CD14-positive monocyte (primary cell): ENCODE measurements around the gene CRACDL. TPM values are rescaled to one million over a fixed set of nuclear protein-coding genes. Genes with fewer than 3 reads are reported as not detected.
A peak's percentile ranks its signal among the peaks of the same experiment; 100 is the strongest.

Experiments
- DNase-seq, 3 donors: peaks; one replicate each; pipeline ENCODE4 v3.0.0-alpha.2; 2011 to 2022
- H2AFZ ChIP-seq: 2 replicates; pipeline ENCODE4 v1.6.0; 2012; ENCODE audit warnings: mild to moderate bottlenecking, low read depth, low read length, inconsistent platforms; ENCODE audit not compliant: insufficient read depth, poor library complexity, severe bottlenecking
- H3K27ac ChIP-seq, 2 donors: 1 replicate in 1 of 2; 2 replicates in 1 of 2; pipeline ENCODE4 v1.5.1; 2012 to 2013; ENCODE audit warnings: low read length in 2 of 2, control low read depth in 1 of 2, inconsistent platforms in 1 of 2, low read depth in 1 of 2, mild to moderate bottlenecking in 1 of 2
- H3K27me3 ChIP-seq, 2 donors: one replicate each; pipeline versions ENCODE4 v1.6.0 to v1.6.1; 2011 to 2013; ENCODE audit warnings: low read length in 2 of 2; ENCODE audit not compliant: control insufficient read depth in 2 of 2, insufficient read depth in 2 of 2
- H3K36me3 ChIP-seq, 2 donors: replicated peaks in 1 of 2; 1 replicate in 1 of 2; 2 replicates in 1 of 2; pipeline versions ENCODE4 v1.5.1 to v1.6.1; 2012 to 2013; ENCODE audit warnings: low read length in 2 of 2, control low read depth in 1 of 2, inconsistent platforms in 1 of 2, mild to moderate bottlenecking in 1 of 2; ENCODE audit not compliant: insufficient read depth in 2 of 2, control insufficient read depth in 1 of 2
- H3K4me1 ChIP-seq, 2 donors: 1 replicate in 1 of 2; 2 replicates in 1 of 2; pipeline versions ENCODE4 v1.5.1 to v1.6.1; 2012 to 2013; ENCODE audit warnings: low read length in 2 of 2, control low read depth in 1 of 2, inconsistent platforms in 1 of 2, mild to moderate bottlenecking in 1 of 2, moderate library complexity in 1 of 2; ENCODE audit not compliant: insufficient read depth in 2 of 2, control insufficient read depth in 1 of 2
- H3K4me2 ChIP-seq: replicated peaks from 2 replicates; pipeline ENCODE3; 2012; ENCODE audit warnings: low read length, moderate library complexity, mild to moderate bottlenecking; ENCODE audit not compliant: poor library complexity, severe bottlenecking; ENCODE audit errors: extremely low read depth
- H3K4me3 ChIP-seq, 3 experiments: fragments of 200-600 bp in 1 of 3; sonication (generic) in 1 of 3; replicated peaks in 1 of 3; 1 replicate in 2 of 3; 2 replicates in 1 of 3; pipeline ENCODE4 v1.5.1; 2011 to 2013; ENCODE audit warnings: low read length in 3 of 3, mild to moderate bottlenecking in 3 of 3, control low read depth in 2 of 3, low read depth in 2 of 3, inconsistent platforms in 1 of 3, moderate library complexity in 1 of 3
- H3K79me2 ChIP-seq: 2 replicates; pipeline ENCODE4 v1.6.0; 2012; ENCODE audit warnings: mild to moderate bottlenecking, control low read depth, inconsistent platforms, low read length, moderate library complexity; ENCODE audit not compliant: insufficient read depth
- H3K9ac ChIP-seq: 2 replicates; pipeline ENCODE4 v1.6.0; 2017; ENCODE audit warnings: low read length, mild to moderate bottlenecking; ENCODE audit not compliant: insufficient read depth, poor library complexity, severe bottlenecking
- H3K9me3 ChIP-seq, 2 donors: replicated peaks in 1 of 2; 1 replicate in 1 of 2; 2 replicates in 1 of 2; pipeline versions ENCODE4 v1.5.1 to v1.6.1; 2012 to 2013; ENCODE audit warnings: low read length in 2 of 2, control low read depth in 1 of 2; ENCODE audit not compliant: control insufficient read depth in 1 of 2, insufficient read depth in 1 of 2
- H4K20me1 ChIP-seq: 2 replicates; pipeline ENCODE4 v1.6.0; 2012; ENCODE audit warnings: mild to moderate bottlenecking, low read length, control low read depth, moderate library complexity; ENCODE audit not compliant: insufficient read depth
- H3K27ac Mint-ChIP-seq, 7 donors: one replicate each; pipeline ENCODE4 v1.8.0; 2020; ENCODE audit warnings: mild to moderate bottlenecking in 7 of 7, mixed read lengths in 7 of 7, moderate library complexity in 6 of 7, inconsistent platforms in 2 of 7
- H3K27me3 Mint-ChIP-seq, 3 donors: one replicate each; pipeline ENCODE4 v1.8.0; 2021 to 2022; ENCODE audit warnings: low read depth in 3 of 3, mild to moderate bottlenecking in 3 of 3, mixed read lengths in 3 of 3, moderate library complexity in 3 of 3, inconsistent platforms in 1 of 3
- H3K36me3 Mint-ChIP-seq, 2 donors: one replicate each; pipeline ENCODE4 v1.8.0; 2020; ENCODE audit warnings: mixed read lengths in 2 of 2, inconsistent platforms in 1 of 2, mild to moderate bottlenecking in 1 of 2
- H3K4me1 Mint-ChIP-seq: one replicate; pipeline ENCODE4 v1.8.0; 2020; ENCODE audit warnings: mild to moderate bottlenecking, mixed read lengths
- H3K4me3 Mint-ChIP-seq, 2 donors: one replicate each; pipeline ENCODE4 v1.8.0; 2020; ENCODE audit warnings: mild to moderate bottlenecking in 2 of 2, mixed read lengths in 2 of 2, moderate library complexity in 1 of 2
- H3K9me3 Mint-ChIP-seq, 7 donors: one replicate each; pipeline ENCODE4 v1.8.0; 2020 to 2022; ENCODE audit warnings: mixed read lengths in 7 of 7, mild to moderate bottlenecking in 6 of 7, moderate library complexity in 6 of 7, inconsistent platforms in 2 of 7
- WGBS: methylation state at CpG from one replicate; pipeline ENCODE4 v1.1.5; 2013; ENCODE audit warnings: missing lambda C conversion rate; ENCODE audit not compliant: insufficient coverage; 5-methylcytosine and 5-hydroxymethylcytosine counted together
- intact Hi-C, 2 donors: fragments of 100-400 bp; cut with micrococcal nuclease; formaldehyde crosslinking; loops; one replicate each; pipeline versions ENCODE4 v1.15.0 to v1.15.1; 2023
- polyA plus RNA-seq, 3 donors: library from polyadenylated mRNA; depleted of rRNA in 1 of 3; unstranded in 2 of 3; stranded (reverse) in 1 of 3; fragments of 300-500 nt in 2 of 3; fragments of >200 nt in 1 of 3; fragmentation: Illumina TruSeq in 2 of 3; gene quantifications; 1 replicate in 2 of 3; 2 replicates in 1 of 3; pipeline ENCODE4 v1.2.3, GENCODE V29; 2012 to 2021
- TF ChIP-seq, protein P1 (sequence below): fragments of 200-600 bp; IDR thresholded peaks from one replicate; pipeline ENCODE4 v1.8.0; 2022; ENCODE audit warnings: antibody characterized with exemption, mild to moderate bottlenecking

CRACDL gene
- polyA plus RNA-seq, 3 donors: 0.12 to 0.35 (median 0.28) TPM

DNA sequence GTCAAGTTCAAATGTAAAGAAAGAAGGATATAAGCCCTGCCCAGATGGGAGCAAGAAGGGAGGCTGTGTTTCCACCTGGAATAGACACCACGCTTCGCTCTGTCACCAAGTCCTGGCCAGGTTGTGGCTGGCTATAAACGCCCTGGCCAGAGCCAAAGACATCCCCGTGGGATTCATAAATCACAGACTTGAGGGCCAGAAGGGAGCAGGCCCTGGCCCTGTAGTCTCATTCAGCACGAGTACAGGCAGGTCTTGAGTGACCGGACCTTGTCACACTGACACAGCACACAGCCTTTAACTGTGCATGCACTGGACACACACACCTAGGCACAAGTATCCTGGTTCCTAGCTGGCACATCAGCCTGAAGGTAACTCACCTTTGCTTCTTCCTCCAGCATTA is 110.6 kb downstream of the CRACDL start:
- no peaks in the 10 kb centered on the region for H4K20me1 ChIP-seq
- intact Hi-C loops: loop anchor here in 1 of 2 donors (10.0 kb wide), 1 partner anchor 91 kb away; the partner anchor contains the start of gene MGAT4A
- H3K27ac ChIP-seq: peak overlapping the region; percentile 61 to 72
- no peak overlapping the region for H3K4me3 ChIP-seq
- H3K4me1 Mint-ChIP-seq: peaks cover 45% of the 10 kb centered on the region
- H3K27me3 ChIP-seq: no peaks in the 10 kb centered on the region
- 97% methylated on average over 6 of the region's 6 CpGs for WGBS
- peaks cover 2 to 10% (median 4%) of the 10 kb centered on the region in 3 donors for H3K27me3 Mint-ChIP-seq
- peaks cover 33 to 48% of the 10 kb centered on the region in 2 donors for H3K4me1 ChIP-seq
- H3K79me2 ChIP-seq: no peaks in the 10 kb centered on the region
- H3K9me3 Mint-ChIP-seq: peaks cover 0 to 4% (median 2%) of the 10 kb centered on the region in 7 donors
- DNase-seq: no peak
- H2AFZ ChIP-seq: no peak overlapping the region
- peak overlapping the region in 4 of 7 donors; percentile 73 to 90 (median 82) for H3K27ac Mint-ChIP-seq
- no peaks in the 10 kb centered on the region for H3K9me3 ChIP-seq
- H3K36me3 ChIP-seq: no peaks in the 10 kb centered on the region
- TF ChIP-seq, protein P1, sequence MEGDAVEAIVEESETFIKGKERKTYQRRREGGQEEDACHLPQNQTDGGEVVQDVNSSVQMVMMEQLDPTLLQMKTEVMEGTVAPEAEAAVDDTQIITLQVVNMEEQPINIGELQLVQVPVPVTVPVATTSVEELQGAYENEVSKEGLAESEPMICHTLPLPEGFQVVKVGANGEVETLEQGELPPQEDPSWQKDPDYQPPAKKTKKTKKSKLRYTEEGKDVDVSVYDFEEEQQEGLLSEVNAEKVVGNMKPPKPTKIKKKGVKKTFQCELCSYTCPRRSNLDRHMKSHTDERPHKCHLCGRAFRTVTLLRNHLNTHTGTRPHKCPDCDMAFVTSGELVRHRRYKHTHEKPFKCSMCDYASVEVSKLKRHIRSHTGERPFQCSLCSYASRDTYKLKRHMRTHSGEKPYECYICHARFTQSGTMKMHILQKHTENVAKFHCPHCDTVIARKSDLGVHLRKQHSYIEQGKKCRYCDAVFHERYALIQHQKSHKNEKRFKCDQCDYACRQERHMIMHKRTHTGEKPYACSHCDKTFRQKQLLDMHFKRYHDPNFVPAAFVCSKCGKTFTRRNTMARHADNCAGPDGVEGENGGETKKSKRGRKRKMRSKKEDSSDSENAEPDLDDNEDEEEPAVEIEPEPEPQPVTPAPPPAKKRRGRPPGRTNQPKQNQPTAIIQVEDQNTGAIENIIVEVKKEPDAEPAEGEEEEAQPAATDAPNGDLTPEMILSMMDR: no peak
- H3K4me3 Mint-ChIP-seq: no peak overlapping the region
- H3K9ac ChIP-seq: no peak overlapping the region
- H3K4me2 ChIP-seq: no peak overlapping the region
- no peaks in the 10 kb centered on the region for H3K36me3 Mint-ChIP-seq

DNA sequence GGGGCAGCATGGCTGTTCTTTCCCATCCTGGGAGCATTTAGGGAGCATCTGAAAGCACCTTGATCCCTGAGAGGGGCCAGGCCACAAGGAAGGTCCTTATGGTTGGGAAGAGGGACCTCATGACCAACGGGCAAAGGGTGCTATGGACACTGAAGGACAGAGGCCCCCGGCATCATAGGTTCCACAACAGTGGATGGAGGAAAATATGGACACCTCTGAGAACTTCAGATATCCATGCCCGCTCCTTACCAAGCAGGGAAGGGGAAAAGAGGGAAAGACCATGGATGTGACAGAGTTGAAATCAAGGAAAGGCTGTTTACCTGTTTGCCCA is 111.0 kb downstream of the CRACDL start:
- peaks cover 49% of the 10 kb centered on the region for H3K4me1 Mint-ChIP-seq
- peaks cover 0 to 4% (median 2%) of the 10 kb centered on the region in 7 donors for H3K9me3 Mint-ChIP-seq
- no peaks in the 10 kb centered on the region for H3K36me3 Mint-ChIP-seq
- TF ChIP-seq, protein P1: no peak
- no peaks in the 10 kb centered on the region for H3K36me3 ChIP-seq
- no peaks in the 10 kb centered on the region for H3K79me2 ChIP-seq
- H3K27me3 Mint-ChIP-seq: peaks cover 4 to 10% (median 5%) of the 10 kb centered on the region in 3 donors
- intact Hi-C loops: loop anchor here in 1 of 2 donors (10.0 kb wide), 1 partner anchor 90 kb away; the partner anchor contains the start of gene MGAT4A
- H2AFZ ChIP-seq: no peak overlapping the region
- no peaks in the 10 kb centered on the region for H4K20me1 ChIP-seq
- peak overlapping the region in 1 of 3 experiments; percentile 2 for H3K4me3 ChIP-seq
- no peak overlapping the region for H3K9ac ChIP-seq
- DNase-seq: no peak
- peaks cover 33 to 48% of the 10 kb centered on the region in 2 donors for H3K4me1 ChIP-seq
- no peak overlapping the region for H3K4me3 Mint-ChIP-seq
- peak overlapping the region; percentile 31 for H3K4me2 ChIP-seq
- H3K27ac ChIP-seq: peak overlapping the region; percentile 61 to 72
- WGBS: 94% methylated on average over 3 of the region's 3 CpGs
- H3K27me3 ChIP-seq: no peaks in the 10 kb centered on the region
- H3K9me3 ChIP-seq: no peaks in the 10 kb centered on the region
- peak overlapping the region; percentile 40 to 90 (median 84) for H3K27ac Mint-ChIP-seq
